Medulla oblongata (tissue), 1 donor: ENCODE measurements around the gene TMEM94.
"Not testable (repeated sequence)": the region's sequence is repeated elsewhere in the genome, so short reads cannot be mapped to it uniquely, and the experiment has no call there.

Experiments
- DNase-seq: peaks from one replicate; pipeline ENCODE4 v3.0.0-alpha.2; 2015; ENCODE audit errors: extremely low spot score

Gene TMEM94

DNA sequence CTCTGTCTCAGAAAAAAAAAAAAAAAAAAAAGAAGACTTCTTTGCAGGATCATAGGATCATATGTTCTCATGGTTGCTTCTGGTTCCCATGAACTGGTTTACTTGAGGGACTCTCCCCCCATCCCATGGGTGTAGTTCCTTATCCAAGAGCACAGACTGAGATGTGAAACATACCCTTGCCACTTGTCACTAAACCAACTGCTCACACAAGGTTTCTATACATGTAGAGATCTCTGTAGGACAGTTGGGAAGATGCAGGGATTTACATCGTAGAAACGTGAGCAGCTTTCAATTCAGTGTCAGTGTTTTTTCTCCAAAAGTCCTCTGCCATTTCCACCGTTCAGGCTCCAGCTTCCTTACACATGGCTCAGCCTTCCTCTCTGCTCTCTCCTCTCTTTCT lies 11.1 kb upstream of the TMEM94 start:
- no peak for DNase-seq

DNA sequence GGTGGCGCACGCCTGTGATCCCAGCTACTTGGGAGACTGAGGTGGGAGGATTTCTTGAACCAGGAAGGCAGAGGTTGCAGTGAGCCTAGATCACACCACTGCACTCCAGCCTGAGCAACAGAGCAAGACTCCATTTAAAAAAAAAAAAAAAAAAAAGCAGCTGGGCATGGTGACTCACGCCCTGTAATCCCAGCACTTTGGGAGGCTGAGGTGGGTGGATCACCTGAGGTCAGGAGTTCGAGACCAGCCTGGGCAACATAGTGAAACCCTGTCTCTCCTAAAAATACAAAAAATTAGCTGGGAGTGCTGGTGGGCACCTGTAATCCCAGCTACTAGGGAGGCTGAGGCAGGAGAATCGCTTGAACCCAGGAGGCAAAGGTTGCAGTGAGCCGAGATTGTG lies 10.5 kb upstream of the TMEM94 start:
- DNase-seq, result not testable (repeated sequence)

DNA sequence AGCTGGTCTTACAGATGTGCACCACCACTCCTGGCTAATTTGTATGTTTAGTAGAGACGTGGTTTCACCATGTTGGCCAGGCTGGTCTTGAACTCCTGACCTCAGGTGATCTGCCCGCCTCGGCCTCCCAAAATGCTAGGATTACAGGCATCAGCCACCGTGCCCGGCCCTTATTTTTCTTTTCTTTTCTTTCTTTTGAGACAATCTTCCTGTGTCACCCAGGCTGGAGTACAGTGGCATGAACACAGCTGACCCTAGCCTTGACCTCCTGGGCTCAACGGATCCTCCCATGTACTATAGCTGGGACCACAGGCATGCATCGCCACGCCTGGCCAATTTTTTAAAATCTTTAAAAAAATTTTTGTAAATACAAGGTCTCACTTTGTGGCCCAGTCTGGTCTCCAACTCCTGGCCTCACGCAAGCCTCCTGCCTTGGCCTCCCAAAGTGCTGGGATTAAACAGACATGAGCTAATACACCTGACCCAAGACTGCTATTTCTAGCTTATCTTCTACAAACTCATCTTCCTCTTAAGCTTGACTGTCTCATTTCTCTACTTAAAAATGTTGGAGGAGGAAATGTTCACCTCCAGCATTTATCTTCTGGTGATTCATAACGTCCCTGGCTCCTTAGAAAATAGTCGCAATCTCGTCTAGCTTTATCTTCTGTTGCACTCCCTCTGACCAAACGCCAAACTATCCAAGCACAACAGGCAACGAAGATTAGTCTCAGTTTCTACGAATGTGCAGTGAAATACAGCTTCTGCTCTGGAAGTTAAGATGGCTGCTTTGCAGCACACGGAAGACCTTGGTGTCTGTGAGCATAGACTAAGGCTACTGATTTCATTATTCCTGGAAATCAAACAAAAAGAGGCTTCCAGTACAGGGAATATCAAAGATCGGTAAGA lies 8.2 kb upstream of the TMEM94 start:
- DNase-seq, result no peak

DNA sequence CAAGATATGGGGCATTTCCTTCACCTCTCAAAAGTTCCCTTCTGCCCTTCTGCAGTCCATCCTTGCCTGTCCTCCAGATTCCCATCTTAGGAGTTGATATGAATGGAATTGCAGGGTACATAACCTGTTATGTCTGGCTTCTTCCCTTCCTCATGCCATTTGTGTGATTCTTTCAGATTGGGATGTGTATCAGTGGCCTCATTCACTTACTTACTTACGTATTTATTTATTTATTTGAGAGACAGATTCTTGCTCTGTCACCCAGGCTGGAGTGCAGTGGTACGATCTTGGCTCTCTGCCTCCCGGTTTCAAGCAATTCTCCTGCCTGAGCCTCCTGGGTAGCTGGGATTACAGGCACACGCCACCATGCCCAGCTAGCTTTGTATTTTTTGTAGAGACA lies 6.2 kb upstream of the TMEM94 start:
- no peak for DNase-seq

DNA sequence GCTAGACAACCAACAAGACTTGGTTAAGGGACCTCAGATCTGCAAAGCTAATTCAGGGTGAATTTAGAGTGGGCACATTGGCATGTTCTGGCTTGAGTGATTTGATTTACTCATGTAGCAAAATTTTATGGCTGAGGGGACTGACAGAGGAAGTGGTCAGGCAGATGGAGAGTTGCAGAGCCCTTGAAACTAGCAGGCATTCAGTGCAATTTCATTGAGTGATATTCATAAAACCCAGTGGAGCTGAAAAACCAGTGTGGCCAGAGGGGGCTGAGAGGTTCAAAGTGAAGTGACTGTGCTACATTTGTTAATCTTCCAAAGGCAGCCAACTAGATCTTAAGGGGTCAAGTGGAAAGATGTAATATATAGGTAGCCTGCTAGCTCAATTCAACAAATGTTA lies 2.2 kb upstream of the TMEM94 start:
- DNase-seq, result no peak

DNA sequence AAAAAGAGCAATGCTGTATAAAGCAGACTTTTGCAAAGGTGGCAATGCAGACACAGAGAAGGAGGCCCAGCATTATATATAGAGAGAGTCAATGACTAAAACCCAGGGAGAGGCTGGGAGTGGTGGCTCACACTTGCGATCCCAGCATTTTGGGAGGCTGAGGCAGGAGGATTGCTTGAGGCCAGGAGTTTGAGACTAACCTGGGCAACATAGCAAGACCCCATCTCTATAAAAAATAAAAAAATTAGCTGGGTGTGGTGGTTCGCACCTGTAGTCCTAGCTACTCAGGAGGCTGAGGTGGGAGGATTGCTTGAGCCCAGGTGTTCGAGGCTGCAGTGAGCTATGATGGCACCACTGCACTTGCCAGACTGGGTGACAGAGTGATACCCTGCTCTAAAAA lies 1.8 kb upstream of the TMEM94 start:
- DNase-seq, result not testable (repeated sequence)

DNA sequence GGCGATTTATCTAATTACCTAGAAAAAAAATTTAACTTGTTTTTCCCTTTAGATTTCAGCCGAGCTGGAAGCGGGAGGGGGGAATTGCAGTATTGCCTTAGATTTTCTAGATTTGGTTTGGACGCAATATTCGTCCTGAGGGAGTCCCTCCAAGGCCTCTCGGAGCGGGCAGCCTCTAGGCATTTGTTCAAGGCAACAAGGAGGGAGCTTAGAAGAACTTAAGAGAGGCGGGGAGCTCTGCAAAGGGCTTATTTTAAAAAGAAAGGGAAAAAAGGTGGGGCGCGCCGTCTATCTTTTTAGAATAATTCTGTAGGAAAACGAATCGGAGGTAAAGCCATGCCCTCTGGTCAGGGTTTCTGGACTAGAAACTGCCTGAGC lies 407 bp upstream of the TMEM94 start:
- no peak for DNase-seq

DNA sequence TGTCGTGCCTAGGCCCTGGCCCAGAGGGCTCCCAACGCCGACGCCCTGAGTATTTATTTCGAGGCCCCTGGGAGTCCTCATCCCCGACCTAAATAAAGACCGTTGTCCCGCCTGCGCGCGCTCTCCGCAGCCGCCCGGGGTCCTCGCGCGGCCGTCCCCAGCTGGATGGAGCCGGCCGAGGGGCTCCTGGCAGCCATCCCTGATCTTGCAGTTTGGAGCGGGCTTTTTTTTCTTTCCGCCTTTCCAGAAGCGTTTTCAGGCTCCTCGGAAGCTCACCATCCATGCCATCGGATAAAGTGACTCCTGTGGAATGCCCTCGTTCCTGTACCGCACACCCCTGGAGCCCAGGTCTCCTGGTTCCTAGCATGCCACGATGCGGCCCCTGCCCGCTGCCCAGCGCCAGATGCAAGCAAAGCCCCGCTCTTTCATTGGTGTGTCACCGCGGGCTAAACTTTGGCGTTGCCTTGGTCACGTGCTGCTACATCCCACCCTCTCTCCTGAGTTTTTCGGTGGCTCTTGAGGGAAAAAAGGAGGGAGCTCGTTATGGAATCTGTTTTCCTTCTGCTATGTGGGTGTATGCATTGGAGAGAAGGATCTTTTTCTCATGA lies 716 bp downstream of the TMEM94 start:
- DNase-seq, result peak; percentile 52

DNA sequence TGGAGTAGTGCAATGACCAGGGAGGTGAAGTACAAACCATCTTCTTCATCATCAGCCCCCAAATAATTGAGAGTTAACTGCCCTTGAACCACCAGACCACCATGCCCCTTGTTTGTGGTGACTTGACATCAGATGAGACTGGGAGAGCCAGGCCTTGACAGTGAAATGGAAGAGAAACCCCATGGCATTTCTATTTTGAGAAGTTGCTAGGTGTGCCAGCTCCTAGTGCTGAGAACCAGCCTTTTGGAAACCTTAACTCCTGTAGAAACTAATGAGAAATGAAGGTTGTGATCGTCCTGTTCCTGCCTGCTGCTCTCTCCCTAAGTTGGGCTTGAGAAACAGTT lies 2.8 kb downstream of the TMEM94 start:
- no peak for DNase-seq

DNA sequence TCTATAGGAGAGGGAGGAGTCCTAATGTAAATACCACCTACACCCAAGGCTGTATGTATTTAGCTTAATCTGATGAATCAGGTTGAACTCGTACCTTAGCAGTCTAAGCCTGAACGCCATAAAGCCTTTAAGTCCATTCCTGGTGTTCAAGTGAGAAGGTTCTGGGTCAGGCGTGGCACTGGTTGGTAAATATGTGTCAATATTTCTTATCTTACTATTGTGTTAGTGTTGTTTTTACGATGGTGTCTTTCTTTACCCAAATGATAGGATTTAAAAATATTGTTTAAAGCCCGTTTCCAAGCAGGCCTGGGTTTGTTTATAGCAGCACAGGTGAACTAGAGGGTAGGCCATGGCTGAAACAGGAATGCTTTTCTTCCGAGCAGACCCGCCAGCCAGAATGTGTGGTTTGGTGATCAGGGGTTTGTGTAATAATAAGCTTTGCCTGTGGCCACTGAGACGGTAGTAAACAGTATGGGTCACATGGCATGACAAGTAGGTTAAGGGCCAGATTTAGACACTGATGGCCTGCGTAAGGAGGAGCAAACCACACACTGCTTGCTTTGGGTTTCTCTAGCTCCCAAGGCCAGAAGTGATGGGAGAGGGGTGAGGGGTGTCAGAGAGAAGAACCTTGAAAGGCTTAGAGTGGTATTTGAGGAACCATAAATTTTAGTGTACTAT lies 3.3 kb downstream of the TMEM94 start:
- peak; percentile 77 for DNase-seq

DNA sequence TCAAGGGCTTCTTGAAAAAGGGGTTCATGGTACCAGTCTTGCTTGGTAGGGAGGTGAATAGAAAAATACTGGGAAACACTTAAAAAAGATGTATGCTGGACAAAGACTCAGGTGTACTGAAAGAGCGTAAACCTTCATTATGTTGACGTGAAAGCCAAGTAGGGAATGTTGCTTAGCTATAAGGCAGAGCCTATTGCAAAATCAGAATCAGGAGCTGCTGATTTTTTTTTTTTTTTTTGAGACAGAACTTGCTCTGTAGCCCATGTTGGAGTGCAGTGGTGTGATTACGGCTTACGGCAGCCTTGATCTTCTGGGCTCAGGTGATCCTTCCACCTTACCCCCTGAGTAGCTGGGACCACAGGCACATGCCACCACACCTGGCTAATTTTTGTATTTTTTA lies 3.9 kb downstream of the TMEM94 start:
- no peak for DNase-seq

DNA sequence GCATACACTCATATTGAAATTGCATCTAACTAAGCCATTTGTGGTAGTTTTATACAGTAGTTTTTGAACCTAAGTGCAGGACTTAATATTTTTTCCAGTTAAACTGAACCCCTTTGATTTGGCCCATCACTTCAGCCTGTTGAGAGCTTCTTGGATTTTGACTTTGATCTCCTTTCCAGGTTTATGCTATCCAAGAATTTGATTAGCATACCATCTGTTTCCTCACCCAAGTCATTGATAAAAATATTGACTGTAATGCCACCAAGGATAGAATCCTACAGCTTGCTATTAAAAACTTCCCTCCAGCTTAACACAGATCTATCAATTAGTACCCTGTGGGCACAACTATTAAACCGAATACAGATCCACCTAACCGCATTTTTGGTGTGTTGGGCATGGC lies 7.2 kb downstream of the TMEM94 start:
- DNase-seq, result no peak

DNA sequence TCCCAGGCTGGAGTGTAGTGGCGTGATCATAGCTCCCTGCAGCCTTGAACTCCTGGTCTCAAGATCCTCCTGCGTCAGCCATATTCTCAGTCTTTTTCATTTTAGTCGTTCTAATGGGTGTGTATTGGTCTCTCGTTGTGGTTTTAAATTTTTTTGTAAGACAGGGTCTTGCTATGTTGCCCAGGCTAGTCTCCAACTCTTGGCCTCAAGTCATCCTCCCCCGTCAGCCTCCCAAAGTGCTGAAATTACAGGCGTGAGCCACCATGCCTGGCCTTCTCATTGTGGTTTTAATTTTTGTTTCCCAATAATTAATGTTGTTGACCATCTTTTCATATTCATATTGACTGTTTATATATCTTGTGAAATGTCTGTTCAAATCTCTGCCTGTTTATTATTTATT lies 8.6 kb downstream of the TMEM94 start:
- DNase-seq, result no peak

DNA sequence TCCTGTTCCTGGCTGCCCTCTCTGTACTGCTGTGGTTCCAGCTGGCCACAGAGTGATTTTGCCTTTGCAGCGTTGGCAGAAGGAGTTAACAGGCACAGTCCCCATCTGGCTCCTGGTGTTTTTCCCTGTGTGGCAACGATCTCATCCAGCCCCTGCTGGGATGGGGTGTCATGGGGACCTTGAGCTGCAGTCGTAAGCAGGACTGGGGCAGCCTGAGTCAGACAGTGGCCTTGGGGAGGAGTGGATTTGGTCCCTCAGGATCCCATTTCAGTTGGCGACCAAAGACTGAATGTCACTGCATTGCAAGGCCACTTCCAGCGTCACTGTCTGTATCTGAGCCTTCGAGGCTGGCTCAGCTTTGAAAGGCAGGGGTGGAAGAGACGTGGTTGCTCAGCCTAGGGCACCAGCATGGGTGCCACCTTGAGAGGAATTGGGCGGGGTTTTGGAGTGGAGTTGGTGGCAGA lies 11.9 kb downstream of the TMEM94 start:
- peak; percentile 47 for DNase-seq

DNA sequence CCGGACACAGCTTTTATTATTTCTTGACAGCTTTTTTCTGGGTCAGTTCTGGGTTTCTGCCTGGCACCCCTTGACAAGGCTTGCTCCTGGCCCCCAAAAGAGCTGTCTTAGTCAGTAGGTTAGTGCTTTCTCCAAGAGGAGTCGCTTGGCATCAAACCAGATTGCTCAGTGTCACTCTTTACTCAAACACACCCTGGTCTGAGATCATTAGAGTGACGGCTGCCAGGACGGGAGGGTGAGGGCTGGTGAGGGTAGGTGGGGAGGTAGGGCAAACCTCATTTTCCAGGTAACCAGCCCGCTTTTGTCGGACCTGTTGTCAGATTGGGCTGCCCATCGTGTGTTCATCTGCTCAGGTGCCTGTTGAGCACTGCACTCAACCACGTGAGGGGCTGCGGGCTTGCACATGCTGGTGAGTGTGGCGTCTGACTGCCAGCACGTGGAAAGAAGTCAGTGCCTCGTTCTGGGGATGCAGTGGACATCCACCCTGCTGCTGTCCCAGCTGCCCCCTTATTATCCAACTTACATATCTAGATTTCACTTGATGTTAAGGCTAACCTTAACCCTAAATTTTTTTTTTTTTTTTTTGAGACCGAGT lies 12.4 kb downstream of the TMEM94 start:
- no peak for DNase-seq

DNA sequence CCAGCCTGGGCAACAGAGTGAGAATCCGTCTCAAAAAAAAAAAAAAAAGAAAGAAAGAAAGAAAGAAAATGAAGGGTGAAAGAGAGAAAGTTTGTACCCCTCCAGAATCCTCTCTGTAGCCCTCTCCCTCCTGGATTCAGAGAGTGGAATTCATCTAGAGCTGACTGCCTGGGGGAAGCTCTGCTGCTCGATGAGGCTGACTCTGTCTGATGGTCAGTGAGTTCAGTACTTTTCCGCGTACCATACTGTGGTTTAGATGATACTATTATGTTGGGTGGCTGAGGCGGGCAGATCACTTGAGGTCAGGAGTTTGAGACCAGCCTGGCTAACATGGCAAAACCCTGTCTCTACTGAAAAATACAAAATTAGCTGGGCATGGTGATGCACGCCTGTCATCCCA lies 14.8 kb downstream of the TMEM94 start:
- no peak for DNase-seq

DNA sequence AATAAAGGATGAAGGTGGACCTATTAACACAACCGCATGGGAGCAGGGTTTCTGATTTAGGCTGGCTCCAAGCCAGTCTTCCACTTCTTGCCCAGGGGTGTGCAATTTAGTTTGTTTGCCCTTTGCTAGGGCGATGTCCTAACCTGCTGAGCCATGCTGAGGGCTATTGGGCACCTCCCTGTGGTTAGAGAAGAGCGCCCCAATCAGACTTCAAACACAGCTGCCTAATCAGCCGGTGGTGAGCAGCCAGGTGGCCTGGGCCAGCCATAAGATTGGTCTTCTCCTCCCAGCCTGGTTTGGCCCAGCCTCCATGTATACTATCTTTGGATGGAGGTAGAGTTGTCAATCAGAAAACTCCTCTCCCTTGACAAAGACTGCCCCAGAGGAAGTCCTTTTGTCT lies 15.7 kb downstream of the TMEM94 start:
- no peak for DNase-seq

DNA sequence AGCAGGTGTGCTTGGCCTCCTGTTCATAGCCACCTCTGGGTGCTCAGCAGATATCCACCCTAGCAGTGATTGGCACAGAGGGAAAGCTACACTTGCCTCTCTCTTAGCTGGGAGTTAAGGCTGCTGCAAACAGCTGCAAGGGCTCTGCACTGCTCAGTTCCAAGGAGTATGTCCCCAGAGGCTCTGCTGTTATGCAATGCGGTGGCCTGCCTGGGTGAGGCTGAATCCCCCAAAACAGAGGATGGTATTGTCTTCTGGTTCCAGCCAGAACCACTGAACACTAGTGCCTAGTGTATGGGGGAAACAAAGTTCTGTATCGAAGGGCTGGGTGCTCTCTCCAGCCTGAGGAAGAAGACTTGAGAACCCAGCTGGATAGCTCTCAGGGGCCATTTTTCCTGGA lies 16.8 kb downstream of the TMEM94 start:
- DNase-seq, result peak; percentile 83

DNA sequence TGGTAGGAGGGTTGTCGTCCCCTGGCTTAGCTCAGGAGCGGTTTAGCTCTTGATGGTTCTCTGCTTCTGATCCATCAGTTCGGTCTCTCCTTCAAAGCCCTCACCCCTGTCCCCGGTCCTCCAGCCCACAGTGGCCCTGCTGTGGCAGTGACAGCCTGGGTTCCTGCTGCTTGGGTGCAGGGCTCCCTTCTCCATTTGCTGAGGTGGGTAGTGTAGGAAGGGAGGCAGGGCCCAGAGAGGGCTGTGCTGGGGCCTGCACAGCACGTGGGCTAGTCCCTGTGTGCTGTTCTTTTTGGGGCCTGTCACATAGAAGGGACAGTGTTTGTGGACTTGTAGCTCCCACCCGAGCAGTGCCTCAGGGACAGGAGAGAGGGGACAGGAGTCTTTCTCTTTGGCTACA lies 18.3 kb downstream of the TMEM94 start:
- no peak for DNase-seq

DNA sequence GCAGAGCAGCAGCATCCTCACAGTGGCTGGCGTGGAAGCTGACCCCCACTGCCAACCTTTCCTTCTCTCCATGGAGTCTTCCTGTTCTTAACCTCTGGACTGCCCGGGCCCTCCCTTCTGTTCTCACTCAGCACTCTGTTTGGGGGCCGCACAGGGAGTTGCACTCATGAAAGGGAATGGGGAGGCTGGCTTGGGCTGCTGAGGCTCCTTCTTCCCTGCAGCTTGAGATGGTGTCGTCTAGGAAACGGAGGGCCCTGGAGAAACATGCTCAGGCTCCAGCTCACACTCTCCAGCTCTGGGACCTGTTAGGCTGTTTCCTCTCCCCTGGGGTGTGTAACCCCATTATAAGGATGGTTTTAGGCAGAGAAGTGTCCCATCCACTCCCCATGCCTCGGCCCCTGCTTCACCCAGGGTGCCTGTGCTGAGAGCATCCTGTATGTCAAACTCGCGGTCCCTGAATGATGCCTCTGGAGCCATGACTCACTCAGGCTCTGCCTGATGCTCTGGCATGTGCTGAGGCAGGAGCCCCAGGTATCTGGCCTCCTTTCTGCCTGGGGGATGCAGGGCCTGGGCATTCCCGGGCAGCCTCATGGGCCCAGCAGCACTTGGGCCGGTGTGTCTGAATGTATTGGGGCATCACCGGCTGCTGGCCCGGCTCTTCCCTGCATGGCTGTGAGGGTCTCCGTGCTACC lies 18.9 kb downstream of the TMEM94 start:
- peak; percentile 72 for DNase-seq

DNA sequence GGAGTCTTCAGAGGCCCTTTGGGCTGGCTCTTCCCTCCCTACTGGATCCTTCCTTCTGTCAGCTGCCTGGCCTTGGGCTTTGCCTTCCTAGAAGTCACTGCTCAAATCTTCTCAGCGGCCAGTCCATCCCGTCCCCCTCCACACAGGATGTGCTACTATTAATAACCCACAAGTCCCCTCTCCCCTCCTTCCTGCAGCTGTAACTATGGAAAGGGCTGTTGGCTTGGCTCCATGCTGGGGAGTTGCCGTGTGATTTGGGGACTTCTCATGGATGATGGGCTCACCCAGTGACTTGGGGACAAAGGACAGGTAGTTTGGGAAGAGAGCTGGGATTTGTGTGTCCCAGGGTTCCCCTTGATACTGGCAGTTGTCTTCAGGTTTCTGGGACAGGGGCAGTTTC lies 19.4 kb downstream of the TMEM94 start:
- DNase-seq, result no peak

DNA sequence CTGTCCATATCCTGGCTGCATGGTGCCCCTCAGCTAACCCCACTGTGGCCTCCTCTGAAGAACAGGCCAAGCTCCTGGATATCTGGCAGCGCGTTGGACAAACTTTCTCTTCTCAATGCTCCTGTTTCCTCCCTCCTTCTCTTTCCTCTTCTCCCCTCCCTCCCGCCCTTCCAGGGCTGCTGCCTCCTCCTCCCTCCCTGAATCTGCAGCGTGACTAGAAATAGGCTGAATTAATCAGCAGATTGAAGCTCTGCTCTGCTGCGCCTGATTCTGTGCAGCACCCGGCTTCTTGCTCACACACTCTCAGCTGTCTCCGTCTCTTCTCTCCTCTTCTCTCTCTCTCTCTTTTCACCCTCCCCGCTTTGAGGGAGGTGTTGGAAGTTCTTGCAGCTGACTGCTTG lies 19.8 kb downstream of the TMEM94 start:
- DNase-seq, result peak; percentile 81
